ENCODE data around the gene C3orf49.

C3orf49 gene

GRCh38 chr3:63892773-63893352 lies 73.8 kb downstream of the C3orf49 start:
- DNase-seq, result no peak

DNA sequence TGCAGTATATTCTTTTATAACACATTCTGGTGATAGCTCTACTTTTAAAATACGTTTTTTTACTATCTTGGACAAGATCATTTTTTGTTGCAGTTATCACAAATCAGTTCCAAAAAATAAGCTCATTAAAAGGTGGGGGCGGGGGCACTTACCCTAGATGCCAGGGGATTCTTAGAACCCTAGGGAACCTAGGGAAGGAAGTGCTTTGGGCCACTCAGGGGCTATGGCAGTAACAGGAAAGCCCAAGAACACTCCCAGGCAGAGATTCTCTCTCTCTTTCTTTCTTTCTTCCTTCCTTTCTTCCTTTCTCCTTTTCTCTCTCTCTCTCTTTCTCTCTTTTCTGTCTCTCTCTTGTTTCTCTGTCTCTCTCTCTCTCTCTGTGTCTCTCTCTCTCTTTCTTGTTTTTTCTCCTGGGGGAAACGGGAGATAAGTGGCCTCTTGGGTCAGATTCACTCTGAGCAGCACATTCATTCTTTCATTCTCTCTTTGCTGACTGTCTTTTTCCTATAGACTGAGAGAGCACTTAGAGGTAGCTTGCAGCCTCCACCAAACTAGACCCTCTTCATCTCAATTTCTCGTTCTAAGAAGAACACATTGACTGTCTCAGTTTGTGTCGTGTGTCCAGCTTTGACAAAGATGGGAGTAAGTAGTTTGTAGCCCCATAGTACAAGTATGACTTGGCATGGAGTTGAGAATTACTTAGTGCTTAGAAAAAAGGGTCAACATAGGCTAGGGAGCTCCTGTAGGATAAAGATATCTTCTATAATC lies 76.5 kb downstream of the C3orf49 start:
- no peak for DNase-seq

GRCh38 chr3:63896332-63897030 lies 77.4 kb downstream of the C3orf49 start:
- no peak for DNase-seq
